CD4-positive, alpha-beta T cell (primary cell): Measurements from ENCODE around the gene IGF1R. TPM values are rescaled to one million over a fixed set of nuclear protein-coding genes. Genes with fewer than 3 reads are reported as not detected.

Experiments
- ATAC-seq: fragments of 200-7000 bp; cut with Tn5 transposase; one replicate; pipeline ENCODE4 v1.10.0; 2022; ENCODE audit warnings: mild to moderate bottlenecking; ENCODE audit not compliant: poor library complexity
- CTCF ChIA-PET: fragments of 350-600 bp; sonication (Branson Sonifier 250); formaldehyde crosslinking; loops from one replicate; lab custom pipeline; 2021; ENCODE audit warnings: antibody characterized with exemption, inconsistent platforms; lab: Charles Lee
- POLR2A ChIA-PET: fragments of 350-600 bp; sonication (Branson Sonifier 250); formaldehyde crosslinking; loops from one replicate; lab custom pipeline; 2021; ENCODE audit warnings: antibody characterized with exemption, inconsistent platforms; lab: Charles Lee
- DNase-seq, 14 experiments: peaks; one replicate each; pipeline ENCODE4 v3.0.0-alpha.2; 2013 to 2020; ENCODE audit warnings: mixed read lengths in 2 of 14
- H3K27ac ChIP-seq, 2 donors: one replicate each; pipeline versions ENCODE4 v1.5.1 to v1.7.0; 2013; ENCODE audit warnings: low read length in 2 of 2, low read depth in 1 of 2, mild to moderate bottlenecking in 1 of 2
- H3K27me3 ChIP-seq, 2 experiments: 1 replicate in 1 of 2; 2 replicates in 1 of 2; pipeline versions ENCODE4 v1.6.1 to v1.7.0; 2013; ENCODE audit warnings: low read length in 2 of 2, control low read depth in 1 of 2, mild to moderate bottlenecking in 1 of 2, moderate library complexity in 1 of 2; ENCODE audit not compliant: insufficient read depth in 2 of 2, control insufficient read depth in 1 of 2
- H3K36me3 ChIP-seq: one replicate; pipeline ENCODE4 v1.6.1; 2013; ENCODE audit warnings: low read length, control low read depth; ENCODE audit not compliant: insufficient read depth
- H3K4me1 ChIP-seq: one replicate; pipeline ENCODE4 v1.6.1; 2013; ENCODE audit warnings: low read length, control low read depth; ENCODE audit not compliant: insufficient read depth
- H3K4me3 ChIP-seq: one replicate; pipeline ENCODE4 v1.5.1; 2013; ENCODE audit warnings: mild to moderate bottlenecking, low read length, moderate library complexity
- H3K9me3 ChIP-seq, 2 experiments: 1 replicate in 1 of 2; 2 replicates in 1 of 2; pipeline versions ENCODE4 v1.6.1 to v1.7.0; 2013; ENCODE audit warnings: low read length in 2 of 2, mild to moderate bottlenecking in 2 of 2, control low read depth in 1 of 2, moderate library complexity in 1 of 2; ENCODE audit not compliant: control insufficient read depth in 1 of 2, insufficient read depth in 1 of 2
- H3K27ac Mint-ChIP-seq: one replicate; pipeline ENCODE4 v1.8.0; 2020; ENCODE audit warnings: mixed read lengths
- H3K27me3 Mint-ChIP-seq: one replicate; pipeline ENCODE4 v1.8.0; 2021; ENCODE audit warnings: mixed read lengths
- H3K36me3 Mint-ChIP-seq: one replicate; pipeline ENCODE4 v1.8.0; 2021; ENCODE audit warnings: low read depth, mixed read lengths
- H3K4me1 Mint-ChIP-seq: one replicate; pipeline ENCODE4 v1.8.0; 2021; ENCODE audit warnings: low read depth, mixed read lengths
- H3K4me3 Mint-ChIP-seq: one replicate; pipeline ENCODE4 v1.8.0; 2020; ENCODE audit warnings: mild to moderate bottlenecking, mixed read lengths
- H3K9me3 Mint-ChIP-seq: one replicate; pipeline ENCODE4 v1.8.0; 2020; ENCODE audit warnings: mixed read lengths
- intact Hi-C, 2 experiments: fragments of 100-400 bp; cut with DNase I in 1 of 2; cut with micrococcal nuclease in 1 of 2; formaldehyde crosslinking; loops; one replicate each; pipeline versions ENCODE4 v1.15.1 to v1.9.0; 2023 to 2025; cut with DNase I, micrococcal nuclease
- total RNA-seq, 174 experiments: library from RNA in 2 of 174; stranded (reverse) in 2 of 174; gene quantifications; one replicate each; pipeline ENCODE4 v1.2.3 and lab custom pipeline; 2021 to 2026
- TF ChIP-seq, protein P1 (sequence below): fragments of 200-600 bp; IDR thresholded peaks from one replicate; pipeline ENCODE4 v1.8.0; 2022; ENCODE audit warnings: antibody characterized with exemption, mild to moderate bottlenecking

The IGF1R gene
- total RNA-seq, 2 experiments from 2014 or later, result 39.2 to 40.3 TPM

DNA sequence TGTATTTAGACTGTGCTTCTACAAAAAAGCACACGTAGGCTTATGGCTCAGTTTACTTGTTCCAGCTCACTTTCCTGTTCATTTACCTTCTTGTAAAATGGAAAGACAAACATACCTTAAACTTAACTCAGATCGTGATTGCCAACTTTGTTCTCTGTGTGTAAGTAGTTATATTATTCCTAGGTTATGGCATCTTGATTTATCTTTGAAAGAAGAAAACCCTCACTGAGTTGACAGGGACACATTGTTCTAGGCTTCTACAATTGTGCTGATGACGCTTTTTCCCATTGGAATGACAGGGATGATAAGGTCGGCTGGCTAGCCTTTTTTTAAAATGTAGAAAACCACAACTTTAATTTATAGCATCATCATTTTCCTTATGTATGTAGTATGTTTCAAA, 140.7 kb downstream of the IGF1R start:
- DNase-seq (no peak), ATAC-seq (no peak)
- no peaks in the 10 kb centered on the region for H3K9me3 ChIP-seq
- intact Hi-C loops, result no loop called here
- Mint-ChIP-seq H3K9me3 (no peaks in the 10 kb centered on the region), H3K4me3 (no peak overlapping the region), H3K4me1 (peaks cover 82% of the 10 kb centered on the region), H3K27me3 (no peaks in the 10 kb centered on the region), H3K36me3 (no peaks in the 10 kb centered on the region), H3K27ac (no peak overlapping the region)
- TF ChIP-seq, protein P1, sequence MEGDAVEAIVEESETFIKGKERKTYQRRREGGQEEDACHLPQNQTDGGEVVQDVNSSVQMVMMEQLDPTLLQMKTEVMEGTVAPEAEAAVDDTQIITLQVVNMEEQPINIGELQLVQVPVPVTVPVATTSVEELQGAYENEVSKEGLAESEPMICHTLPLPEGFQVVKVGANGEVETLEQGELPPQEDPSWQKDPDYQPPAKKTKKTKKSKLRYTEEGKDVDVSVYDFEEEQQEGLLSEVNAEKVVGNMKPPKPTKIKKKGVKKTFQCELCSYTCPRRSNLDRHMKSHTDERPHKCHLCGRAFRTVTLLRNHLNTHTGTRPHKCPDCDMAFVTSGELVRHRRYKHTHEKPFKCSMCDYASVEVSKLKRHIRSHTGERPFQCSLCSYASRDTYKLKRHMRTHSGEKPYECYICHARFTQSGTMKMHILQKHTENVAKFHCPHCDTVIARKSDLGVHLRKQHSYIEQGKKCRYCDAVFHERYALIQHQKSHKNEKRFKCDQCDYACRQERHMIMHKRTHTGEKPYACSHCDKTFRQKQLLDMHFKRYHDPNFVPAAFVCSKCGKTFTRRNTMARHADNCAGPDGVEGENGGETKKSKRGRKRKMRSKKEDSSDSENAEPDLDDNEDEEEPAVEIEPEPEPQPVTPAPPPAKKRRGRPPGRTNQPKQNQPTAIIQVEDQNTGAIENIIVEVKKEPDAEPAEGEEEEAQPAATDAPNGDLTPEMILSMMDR, result no peak
- no peaks in the 10 kb centered on the region for H3K27me3 ChIP-seq
- no peak overlapping the region for H3K4me3 ChIP-seq
- no peak overlapping the region for H3K27ac ChIP-seq
- ChIA-PET POLR2A (no interaction called here), CTCF (no interaction called here)
- peaks cover 31% of the 10 kb centered on the region for H3K4me1 ChIP-seq
- no peaks in the 10 kb centered on the region for H3K36me3 ChIP-seq

DNA sequence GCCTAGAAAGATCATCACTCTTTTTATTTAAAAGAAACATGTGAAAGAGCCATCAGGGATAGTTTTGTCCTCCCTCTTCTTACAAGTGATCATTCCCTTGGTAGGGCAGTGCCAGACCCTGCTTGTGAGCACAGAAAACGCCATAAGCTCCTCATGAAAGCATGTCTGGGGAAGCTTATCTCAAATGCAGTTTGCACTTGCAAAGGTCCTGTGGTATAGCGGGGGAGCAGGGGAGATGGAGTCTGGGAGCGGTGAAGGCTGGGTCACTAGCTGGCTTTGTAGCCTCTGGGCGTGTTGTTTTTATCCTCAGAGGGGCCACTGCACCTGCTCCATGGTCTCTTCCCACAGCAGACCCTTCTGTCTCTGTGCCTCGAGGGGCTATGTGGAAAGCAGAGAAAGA, 141.9 kb downstream of the IGF1R start:
- no peak overlapping the region for H3K4me3 Mint-ChIP-seq
- ATAC-seq (no peak), DNase-seq (no peak)
- CTCF ChIA-PET, result interaction anchor here (1.4 kb wide), 1 partner anchor 8 kb away, joined by 3 read pairs; no protein-coding TSS in a partner anchor
- TF ChIP-seq, protein P1, result no peak
- no peaks in the 10 kb centered on the region for H3K36me3 Mint-ChIP-seq
- no peaks in the 10 kb centered on the region for H3K36me3 ChIP-seq
- no peaks in the 10 kb centered on the region for H3K27me3 Mint-ChIP-seq
- H3K27ac Mint-ChIP-seq, result no peak overlapping the region
- H3K4me1 ChIP-seq, result peaks cover 31% of the 10 kb centered on the region
- no peak overlapping the region for H3K4me3 ChIP-seq
- no peak overlapping the region for H3K27ac ChIP-seq
- peaks cover 89% of the 10 kb centered on the region for H3K4me1 Mint-ChIP-seq
- intact Hi-C loops, result no loop called here
- H3K27me3 ChIP-seq, result no peaks in the 10 kb centered on the region
- H3K9me3 Mint-ChIP-seq, result no peaks in the 10 kb centered on the region
- POLR2A ChIA-PET, result no interaction called here
- H3K9me3 ChIP-seq, result no peaks in the 10 kb centered on the region

DNA sequence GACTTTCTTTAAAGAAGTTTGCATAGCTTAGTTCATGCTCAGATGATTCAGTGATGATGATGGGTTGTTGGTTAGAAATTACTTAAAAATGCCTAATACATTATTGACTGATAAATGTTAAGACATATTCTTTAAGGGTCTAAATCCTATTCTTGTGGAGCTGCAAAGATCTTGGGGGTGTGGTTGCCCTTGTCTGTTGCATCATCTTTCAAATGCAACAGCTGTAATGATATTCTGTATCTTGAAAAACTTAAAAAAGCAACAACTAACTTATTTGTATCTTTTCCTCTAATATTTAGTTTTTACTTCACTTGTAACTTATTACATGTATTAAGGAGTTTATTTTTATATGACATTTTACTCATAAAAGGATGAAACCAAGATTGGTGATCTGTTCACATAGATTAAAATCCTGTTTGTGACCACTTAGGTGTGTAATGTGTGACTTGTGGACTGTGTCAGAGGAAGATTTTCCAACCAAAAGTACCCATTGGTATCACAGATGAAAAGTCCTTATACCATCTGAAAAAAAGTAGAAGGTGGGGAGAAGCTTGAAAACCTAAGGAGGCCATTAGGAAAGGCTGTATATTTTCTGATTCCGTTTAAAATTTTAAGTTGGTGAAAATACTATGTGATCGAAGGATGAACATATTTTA, 142.8 kb downstream of the IGF1R start:
- ATAC-seq (no peak), DNase-seq (no peak)
- Histone ChIP-seq H3K27me3 (no peaks in the 10 kb centered on the region), H3K36me3 (no peaks in the 10 kb centered on the region), H3K9me3 (no peaks in the 10 kb centered on the region), H3K4me1 (peaks cover 25% of the 10 kb centered on the region), H3K4me3 (no peak overlapping the region), H3K27ac (no peak overlapping the region)
- TF ChIP-seq, protein P1, result no peak
- Mint-ChIP-seq H3K4me1 (peaks cover 80% of the 10 kb centered on the region), H3K4me3 (no peak overlapping the region), H3K9me3 (no peaks in the 10 kb centered on the region), H3K27me3 (no peaks in the 10 kb centered on the region), H3K27ac (no peak overlapping the region), H3K36me3 (no peaks in the 10 kb centered on the region)
- ChIA-PET POLR2A (no interaction called here), CTCF (interaction anchor here (0.7 to 1.4 kb wide), 2 partner anchors 8 to 10 kb away, joined by 3 read pairs; no protein-coding TSS in a partner anchor)
- intact Hi-C loops, result no loop called here
